COR-L47 (cell line): ENCODE measurements around the gene SLC30A1.

ENCODE experiments used
- DNase-seq: peaks from one replicate; lab custom pipeline; 2025; lab: John Stamatoyannopoulos, UW

SLC30A1 gene

DNA sequence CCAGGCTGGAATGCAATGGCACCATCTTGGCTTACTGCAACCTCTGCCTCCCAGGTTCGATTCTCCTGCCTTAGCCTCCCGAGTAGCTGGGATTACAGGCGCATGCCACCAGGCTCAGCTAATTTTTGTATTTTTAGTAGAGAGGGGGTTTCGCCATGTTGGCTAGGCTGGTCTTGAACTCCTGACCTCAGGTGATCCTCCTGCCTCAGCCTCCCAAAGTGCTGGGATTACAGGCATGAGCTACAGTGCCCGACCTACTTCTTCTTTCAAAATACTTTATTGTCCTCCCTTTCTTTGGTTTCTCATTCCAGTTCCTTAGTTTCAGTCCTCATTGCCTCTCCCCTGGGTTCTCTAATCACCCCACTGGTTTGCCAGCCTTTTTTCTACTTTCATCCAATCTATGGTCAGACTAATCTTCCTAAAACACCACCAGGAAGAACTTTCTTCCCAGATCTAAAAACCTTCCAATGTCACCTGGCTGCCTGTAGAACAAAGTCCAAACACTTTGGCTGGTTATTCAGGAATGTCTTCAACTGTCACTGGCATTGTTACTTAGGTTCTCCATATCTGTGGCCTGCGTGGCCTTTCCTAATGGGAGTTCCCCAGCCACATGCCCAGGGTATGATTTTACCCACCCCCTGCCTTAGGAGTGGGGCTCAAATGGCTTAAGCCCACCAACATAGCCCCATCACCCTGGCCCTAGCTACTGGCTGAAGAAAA lies 29.0 kb upstream of the SLC30A1 start:
- DNase-seq = no peak

DNA sequence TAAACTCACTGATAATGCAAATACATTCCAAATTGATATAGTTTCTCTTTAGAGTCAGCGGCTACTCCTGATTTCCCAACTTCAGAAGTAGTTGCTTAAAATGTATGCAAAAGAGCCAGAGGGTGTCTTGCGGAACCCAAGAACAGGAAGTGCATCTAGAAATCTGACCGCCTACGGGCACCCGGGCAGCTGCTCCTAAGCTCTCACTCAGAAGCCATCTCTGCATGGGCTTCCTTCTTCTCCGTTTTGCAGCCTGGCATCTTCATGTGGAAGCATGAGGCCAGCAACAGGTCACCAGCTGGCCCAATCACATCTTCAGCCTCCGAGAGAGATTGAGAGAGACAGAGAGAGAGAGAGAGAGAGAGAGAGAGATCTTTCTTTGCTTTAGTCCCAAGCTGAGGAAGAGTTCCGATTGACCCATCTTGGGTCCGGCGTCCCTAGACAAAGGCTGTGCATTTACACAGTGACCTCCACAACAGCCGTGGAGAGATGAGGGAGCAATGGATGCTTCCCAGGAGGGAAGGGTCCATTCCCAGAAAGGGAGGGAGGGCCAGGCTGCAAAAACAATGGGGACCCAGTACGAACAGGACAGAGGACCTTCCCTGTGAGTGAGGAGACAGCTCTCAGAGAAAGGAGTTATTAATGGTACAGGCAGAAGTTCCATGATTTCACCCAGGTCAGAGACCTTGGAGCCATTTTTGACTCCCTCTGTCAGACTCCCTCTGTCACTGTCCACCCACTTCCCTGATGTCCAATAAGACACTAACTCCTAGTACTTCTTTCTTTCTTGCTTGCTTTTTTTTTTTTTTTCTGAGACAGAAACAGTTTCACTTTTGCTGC lies 28.2 kb upstream of the SLC30A1 start:
- no peak for DNase-seq

DNA sequence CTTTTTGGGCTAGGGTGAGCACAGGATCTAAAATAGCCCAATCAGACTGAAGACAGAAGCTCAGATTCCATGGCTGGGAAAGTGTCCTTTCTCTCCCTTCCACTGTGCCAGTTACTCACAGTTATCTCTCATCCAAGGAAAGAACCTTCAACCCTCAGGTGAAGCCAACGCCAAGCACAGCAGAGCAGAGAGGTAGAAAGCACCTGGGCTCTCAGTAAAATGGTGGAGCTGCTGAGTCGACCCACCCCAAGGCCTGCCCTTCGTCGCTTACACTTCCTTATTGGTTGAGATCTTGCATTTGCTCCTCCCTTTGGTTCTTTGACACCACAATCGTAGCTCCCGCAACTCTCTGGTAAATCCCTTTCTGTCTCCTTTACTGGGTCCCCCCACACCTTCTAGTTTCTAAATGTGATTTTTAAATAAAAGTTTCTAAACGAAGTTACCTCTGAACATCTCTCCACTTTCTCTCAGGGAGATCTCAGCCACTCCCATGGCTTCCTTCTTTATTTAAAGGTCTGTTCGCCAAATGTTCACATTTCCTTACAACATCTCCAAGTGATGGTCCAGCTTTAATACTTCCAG lies 27.5 kb upstream of the SLC30A1 start:
- DNase-seq = no peak

- no peak for DNase-seq
Observed at GRCh38 chr1:211605603-211606331, 26.8 kb upstream of the SLC30A1 start.

GRCh38 chr1:211605034-211605433 lies 26.1 kb upstream of the SLC30A1 start:
- no peak for DNase-seq

DNA sequence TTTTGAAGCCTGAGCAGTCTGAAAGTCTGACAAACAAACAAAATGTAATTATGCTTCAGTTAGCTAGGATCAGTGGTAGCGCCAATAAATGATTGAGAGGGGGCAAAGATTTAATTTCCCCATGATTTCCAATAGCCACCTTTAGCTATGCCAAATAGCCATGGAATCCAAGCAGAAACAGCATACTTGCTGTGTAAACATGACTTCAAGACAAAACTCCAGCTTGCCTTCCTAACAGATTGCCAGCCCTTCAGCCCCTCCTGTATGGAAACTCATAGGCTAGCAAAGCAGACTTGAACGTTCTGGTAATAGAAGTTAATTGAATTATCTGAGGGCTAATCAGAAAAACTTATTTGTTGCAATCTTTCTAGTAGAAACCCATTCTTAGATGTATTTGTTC lies 25.6 kb upstream of the SLC30A1 start:
- no peak for DNase-seq

GRCh38 chr1:211603713-211604112 lies 24.8 kb upstream of the SLC30A1 start:
- DNase-seq = no peak

DNA sequence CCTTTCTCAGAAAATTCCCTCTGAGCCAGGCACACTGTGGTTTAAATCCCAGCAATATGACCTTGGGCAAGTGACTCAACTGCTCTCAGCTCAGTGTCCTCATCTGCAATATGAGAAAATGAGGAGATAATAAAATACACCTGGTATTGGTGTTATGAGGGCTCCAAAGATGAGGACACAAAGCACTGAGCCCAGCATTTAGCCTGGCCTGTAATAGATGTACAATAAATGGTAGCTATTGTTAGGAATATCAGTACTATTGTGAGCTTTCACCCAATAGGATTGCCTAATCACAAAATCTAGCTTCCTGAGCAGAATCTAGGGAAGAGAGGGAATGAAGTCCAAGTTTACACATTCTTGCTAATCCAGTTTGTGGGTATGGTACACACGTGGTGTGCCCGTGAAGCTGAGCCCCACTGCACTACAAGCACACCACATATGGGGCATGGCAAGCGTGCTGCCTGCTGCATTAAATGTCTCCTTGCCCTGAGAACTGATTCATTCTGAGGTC lies 24.3 kb upstream of the SLC30A1 start:
- no peak for DNase-seq

DNA sequence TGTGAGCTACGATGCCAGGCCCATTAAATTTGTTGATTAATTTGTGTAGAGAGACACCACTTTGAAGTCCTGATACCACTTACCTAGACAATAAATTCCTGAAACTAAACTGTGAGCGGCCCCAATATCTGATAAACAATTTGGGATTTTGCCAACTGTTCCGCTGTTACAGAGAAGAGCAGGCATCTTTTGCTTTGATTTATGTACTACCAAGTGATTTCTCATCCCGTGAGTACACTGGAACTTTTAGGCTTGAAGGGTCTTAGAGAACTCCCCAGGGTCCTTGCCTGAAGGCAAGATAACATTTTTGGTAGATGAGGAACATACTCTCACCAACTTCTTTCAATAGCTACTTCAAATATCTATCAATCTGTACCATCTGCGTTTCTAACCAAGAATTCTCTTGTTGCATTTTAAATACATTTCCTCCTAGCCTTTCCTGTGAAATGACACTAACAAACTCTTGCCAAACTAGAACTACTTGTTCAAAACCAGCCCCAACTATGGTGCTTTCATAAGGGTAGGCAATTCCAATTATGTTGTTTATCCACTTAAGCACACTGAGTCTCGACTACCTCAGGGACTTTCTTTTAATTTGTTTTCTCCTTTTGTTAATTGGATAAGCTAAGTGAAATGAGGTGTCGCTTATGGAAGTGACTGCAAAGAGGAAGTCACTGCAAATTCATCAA lies 23.2 kb upstream of the SLC30A1 start:
- DNase-seq = no peak

GRCh38 chr1:211601159-211601558 lies 22.2 kb upstream of the SLC30A1 start:
- DNase-seq = no peak

GRCh38 chr1:211599250-211599649 lies 20.3 kb upstream of the SLC30A1 start:
- DNase-seq = no peak

DNA sequence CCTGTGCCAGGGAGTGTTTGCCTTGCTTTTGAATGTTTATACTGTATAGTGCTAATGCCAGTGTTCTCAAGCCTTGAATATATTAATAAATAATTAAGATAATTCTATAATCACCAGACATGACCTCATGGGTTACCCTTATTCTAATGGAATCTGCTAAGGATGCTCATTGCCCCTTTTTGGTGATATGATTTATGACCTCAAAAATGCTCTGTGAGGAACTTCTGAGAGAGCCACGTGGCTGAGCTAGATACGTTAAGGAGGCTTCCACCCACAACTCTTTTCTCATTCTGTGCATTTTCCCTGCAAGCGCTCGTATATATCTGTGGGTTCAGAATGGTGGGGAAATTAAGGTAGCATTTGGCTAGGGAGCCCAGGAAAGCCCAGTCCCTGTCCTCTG lies 19.6 kb upstream of the SLC30A1 start:
- DNase-seq = no peak

GRCh38 chr1:211596418-211597181 lies 17.6 kb upstream of the SLC30A1 start:
- no peak for DNase-seq

- DNase-seq = no peak
Observed at GRCh38 chr1:211595419-211595818, 16.5 kb upstream of the SLC30A1 start.

- no peak for DNase-seq
Observed at GRCh38 chr1:211591980-211592493, 13.1 kb upstream of the SLC30A1 start.

DNA sequence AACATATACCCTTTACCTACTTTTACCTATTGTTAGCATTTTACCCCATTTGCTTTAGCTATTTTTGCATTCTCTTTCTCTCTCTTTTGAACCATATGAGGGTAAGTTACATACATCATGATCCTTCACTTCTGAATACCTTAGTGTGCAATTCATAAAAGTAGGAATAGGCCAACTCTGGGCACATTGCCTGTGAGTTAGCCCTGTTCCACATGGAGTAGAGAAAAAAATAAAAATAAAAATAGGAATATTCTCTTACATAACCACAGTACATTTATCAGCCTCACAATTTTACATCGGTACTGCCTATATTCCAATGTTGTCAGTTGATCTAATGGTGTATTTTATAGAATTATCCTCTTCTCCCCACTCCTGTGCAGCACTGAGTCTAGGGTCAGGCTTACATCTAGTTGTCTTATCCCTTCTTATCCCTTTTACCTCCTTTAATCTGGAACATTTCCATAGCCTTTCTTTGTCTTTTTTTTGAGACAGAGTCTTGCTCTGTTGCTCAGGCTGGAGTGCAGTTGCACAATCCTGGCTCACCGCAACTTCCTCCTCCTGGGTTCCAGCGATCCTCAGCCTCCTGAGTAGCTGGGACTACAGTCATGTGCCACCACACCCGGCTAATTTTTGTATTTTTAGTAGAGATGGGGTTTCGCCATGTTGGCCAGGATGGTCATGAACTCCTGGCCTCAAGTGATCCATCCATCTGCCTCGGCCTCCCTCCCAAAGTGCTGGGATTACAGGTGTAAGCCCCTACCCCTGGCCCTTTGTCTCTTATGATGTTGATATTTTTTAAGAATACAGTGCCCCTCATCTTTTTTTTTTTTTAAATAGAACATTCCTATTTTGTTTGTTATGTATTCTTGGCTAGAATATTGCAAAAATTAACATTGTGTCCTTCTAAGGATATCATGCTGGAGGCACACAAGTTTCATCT lies 11.1 kb upstream of the SLC30A1 start:
- no peak for DNase-seq

DNA sequence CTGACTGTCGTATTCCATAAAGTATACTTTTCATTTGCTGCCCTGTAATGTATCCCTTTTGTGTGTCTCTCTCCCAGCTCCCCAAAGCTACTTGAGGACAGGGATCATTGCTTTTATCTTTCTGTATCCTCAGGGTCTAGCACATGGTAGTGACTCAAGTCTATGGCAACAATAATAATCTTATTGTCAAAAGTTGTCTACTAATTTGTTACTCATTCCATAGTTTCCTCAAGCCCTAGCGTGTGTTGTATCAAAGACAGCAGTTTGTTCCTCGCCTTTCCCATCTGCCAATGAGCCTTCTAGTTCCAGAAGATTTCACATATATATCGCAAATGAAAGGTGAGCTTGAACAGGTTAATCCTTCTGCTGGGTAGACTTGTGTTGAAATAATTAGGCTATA lies 9.8 kb upstream of the SLC30A1 start:
- no peak for DNase-seq

- no peak for DNase-seq
Observed at GRCh38 chr1:211587123-211587522, 8.2 kb upstream of the SLC30A1 start.

- no peak for DNase-seq
Observed at GRCh38 chr1:211586538-211586937, 7.6 kb upstream of the SLC30A1 start.
